ENCODE measurements around the gene DLG2.

The DLG2 gene

DNA sequence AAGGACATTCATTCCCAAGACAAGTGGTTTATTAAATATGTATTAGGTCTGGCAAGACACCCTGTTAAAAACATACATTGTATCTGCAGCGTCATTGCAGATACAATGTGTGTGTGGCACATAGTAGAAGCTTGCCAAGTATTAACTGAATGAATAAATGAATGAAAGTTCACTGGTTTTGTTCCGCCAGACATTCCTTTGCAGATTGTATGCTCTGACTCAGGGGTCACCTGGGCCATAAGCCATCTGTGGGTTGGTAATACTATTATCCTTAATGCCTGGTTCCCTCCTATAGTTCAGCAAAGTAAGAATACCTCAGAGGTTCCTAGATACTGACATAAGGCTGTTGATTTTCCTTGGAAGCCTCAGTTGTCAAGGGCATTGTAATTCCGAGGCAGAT, 1963.7 kb downstream of the DLG2 start:
- H3K4me3 ChIP-seq (ENCODE audit: low read depth, low read length) = no peak overlapping the region
- peak; percentile 18 for DNase-seq
- no peak overlapping the region for H3K27ac ChIP-seq
- no peaks in the 10 kb centered on the region for H3K27me3 ChIP-seq (ENCODE audit: insufficient read depth, low read depth, severe bottlenecking)
- TF ChIP-seq, protein P1, sequence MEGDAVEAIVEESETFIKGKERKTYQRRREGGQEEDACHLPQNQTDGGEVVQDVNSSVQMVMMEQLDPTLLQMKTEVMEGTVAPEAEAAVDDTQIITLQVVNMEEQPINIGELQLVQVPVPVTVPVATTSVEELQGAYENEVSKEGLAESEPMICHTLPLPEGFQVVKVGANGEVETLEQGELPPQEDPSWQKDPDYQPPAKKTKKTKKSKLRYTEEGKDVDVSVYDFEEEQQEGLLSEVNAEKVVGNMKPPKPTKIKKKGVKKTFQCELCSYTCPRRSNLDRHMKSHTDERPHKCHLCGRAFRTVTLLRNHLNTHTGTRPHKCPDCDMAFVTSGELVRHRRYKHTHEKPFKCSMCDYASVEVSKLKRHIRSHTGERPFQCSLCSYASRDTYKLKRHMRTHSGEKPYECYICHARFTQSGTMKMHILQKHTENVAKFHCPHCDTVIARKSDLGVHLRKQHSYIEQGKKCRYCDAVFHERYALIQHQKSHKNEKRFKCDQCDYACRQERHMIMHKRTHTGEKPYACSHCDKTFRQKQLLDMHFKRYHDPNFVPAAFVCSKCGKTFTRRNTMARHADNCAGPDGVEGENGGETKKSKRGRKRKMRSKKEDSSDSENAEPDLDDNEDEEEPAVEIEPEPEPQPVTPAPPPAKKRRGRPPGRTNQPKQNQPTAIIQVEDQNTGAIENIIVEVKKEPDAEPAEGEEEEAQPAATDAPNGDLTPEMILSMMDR (IDR thresholded peaks at IDR 0.05; ENCODE audit: low read depth, low read length) = no peak
- no peaks in the 10 kb centered on the region for H3K36me3 ChIP-seq
- H3K9me3 ChIP-seq (ENCODE audit: severe bottlenecking) = no peaks in the 10 kb centered on the region

DNA sequence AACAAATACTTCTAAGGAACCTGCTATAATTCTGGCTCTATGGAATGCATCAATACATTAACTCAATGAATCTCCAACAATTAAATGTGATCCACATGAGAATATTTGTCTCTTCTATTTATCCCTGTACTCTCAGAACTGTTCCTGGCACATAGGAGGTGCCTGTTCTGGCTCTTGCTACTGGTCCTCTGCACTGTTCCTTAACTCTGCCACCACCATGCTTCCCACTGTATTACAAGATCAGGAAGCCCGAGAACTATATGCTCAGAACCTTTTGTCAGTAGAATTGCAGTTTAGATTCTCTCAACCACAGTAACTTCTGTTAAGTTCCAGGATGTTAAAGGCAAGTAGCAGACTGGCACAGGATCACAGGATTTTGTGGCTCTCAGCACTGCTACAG, 1964.7 kb downstream of the DLG2 start:
- Histone ChIP-seq H3K4me3 (ENCODE audit: low read depth, low read length) (no peak overlapping the region), H3K27me3 (ENCODE audit: insufficient read depth, low read depth, severe bottlenecking) (no peaks in the 10 kb centered on the region), H3K9me3 (ENCODE audit: severe bottlenecking) (no peaks in the 10 kb centered on the region), H3K27ac (no peak overlapping the region), H3K36me3 (no peaks in the 10 kb centered on the region)
- DNase-seq = no peak
- TF ChIP-seq, protein P1 (IDR thresholded peaks at IDR 0.05; ENCODE audit: low read depth, low read length) = no peak

DNA sequence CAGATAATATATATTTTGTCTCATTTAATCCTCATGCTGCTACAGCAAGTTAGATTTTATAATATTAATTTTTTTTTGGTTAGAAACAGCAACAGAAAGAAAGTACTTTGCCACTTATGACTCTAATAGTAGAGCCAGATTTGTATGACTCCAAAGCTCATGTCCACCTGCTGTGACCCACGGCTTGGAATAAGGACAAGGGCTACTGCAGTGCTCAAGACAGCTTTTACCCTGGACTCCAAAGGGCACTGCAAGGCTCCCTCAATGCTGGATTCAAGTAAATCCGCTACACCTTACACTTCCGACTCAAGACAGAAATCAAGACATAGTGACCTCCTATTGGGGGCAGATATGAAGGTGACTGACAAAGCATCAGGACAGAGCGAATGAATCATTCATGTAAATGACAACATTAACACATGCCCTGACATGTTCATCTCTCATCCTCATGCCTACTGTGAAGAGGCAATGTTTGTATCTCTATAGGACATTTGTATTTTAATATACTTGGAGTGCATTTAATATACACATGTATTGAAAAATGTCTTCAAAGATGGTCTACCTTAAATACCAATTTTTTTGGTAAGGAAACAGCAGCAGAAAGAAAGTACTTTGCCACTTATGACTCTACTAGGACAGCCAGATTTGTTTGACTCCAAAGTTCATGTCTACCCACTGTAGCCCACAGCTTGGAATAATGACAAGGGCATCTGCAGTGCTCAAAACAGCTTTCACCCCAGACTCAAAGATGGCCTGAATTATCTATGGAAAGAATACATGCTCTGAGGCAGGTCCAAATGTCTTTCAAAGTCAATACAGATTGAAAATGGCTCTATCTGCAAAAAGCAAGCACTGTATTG, 1965.4 kb downstream of the DLG2 start:
- TF ChIP-seq, protein P1 (IDR thresholded peaks at IDR 0.05; ENCODE audit: low read depth, low read length) = no peak
- no peak for DNase-seq
- no peaks in the 10 kb centered on the region for H3K27me3 ChIP-seq (ENCODE audit: insufficient read depth, low read depth, severe bottlenecking)
- H3K4me3 ChIP-seq (ENCODE audit: low read depth, low read length) = no peak overlapping the region
- no peaks in the 10 kb centered on the region for H3K36me3 ChIP-seq
- no peak overlapping the region for H3K27ac ChIP-seq
- H3K9me3 ChIP-seq (ENCODE audit: severe bottlenecking) = no peaks in the 10 kb centered on the region

DNA sequence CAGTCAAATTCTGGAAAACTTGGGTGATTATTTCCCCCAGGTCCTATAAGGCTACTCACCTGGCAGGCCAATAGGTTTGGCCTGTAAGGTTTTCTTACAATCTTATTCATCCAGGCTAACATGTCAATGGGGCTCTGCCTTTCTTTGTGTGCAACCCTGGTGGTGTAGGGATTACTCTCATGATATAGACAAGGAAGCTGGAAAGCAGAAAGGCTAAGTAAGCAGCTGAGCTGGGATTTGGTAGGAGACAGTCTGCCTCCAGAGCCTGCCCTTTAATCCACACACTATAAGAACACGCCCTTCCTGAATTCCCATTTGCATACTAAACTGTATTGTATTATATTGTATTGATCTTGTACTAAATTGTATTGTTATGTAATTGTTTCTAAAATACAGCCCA, 1967.7 kb downstream of the DLG2 start:
- Histone ChIP-seq H3K27ac (peak overlapping the region; percentile 43), H3K4me3 (ENCODE audit: low read depth, low read length) (no peak overlapping the region), H3K27me3 (ENCODE audit: insufficient read depth, low read depth, severe bottlenecking) (no peaks in the 10 kb centered on the region), H3K9me3 (ENCODE audit: severe bottlenecking) (no peaks in the 10 kb centered on the region), H3K36me3 (no peaks in the 10 kb centered on the region)
- TF ChIP-seq, protein P1 (IDR thresholded peaks at IDR 0.05; ENCODE audit: low read depth, low read length) = no peak
- peak; percentile 65 for DNase-seq

DNA sequence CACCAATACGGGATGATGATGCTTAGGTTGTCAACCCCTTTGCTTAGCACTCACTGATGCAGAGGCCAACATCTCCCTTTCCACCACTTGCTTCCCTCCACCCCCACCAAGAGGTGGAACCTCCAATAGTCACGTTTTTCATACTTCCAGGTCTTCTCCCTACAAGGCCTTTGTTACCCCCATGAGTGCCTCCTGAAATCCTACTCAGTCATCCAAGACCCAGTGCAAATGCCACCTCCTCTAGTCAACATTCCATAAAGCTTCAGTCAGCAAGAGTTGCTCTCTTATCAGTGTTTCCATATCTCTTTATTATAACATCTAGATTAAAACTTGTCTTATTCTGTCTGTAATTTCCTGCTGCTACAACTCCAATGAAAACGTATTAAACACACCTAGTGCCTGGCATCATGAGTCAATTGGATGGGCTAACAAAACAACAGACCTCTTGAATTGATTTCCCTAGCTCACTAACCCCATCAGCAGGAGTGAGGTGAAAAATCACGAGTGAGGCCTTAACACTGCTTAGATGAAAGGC, 1970.3 kb downstream of the DLG2 start:
- Histone ChIP-seq H3K27ac (no peak overlapping the region), H3K27me3 (ENCODE audit: insufficient read depth, low read depth, severe bottlenecking) (no peaks in the 10 kb centered on the region), H3K4me3 (ENCODE audit: low read depth, low read length) (no peak overlapping the region), H3K36me3 (no peaks in the 10 kb centered on the region), H3K9me3 (ENCODE audit: severe bottlenecking) (no peaks in the 10 kb centered on the region)
- TF ChIP-seq, protein P1 (IDR thresholded peaks at IDR 0.05; ENCODE audit: low read depth, low read length) = no peak
- no peak for DNase-seq

Measured in WERI-Rb-1 (cell line).